Skin epidermis (tissue), 12 donors: ENCODE measurements around the gene KDF1.

Experiments
- H3K27ac ChIP-seq, 21 experiments: fragments of 200-600 bp; sonication (generic) in 11 of 21; one replicate each; pipeline ENCODE4 v1.5.0; 2020; ENCODE audit warnings: mild to moderate bottlenecking in 3 of 21, inconsistent platforms in 2 of 21, moderate library complexity in 2 of 21
- H3K4me3 ChIP-seq, 7 experiments: fragments of 200-600 bp; sonication (generic) in 2 of 7; one replicate each; pipeline ENCODE4 v1.5.0; 2020; ENCODE audit warnings: inconsistent platforms in 2 of 7, mild to moderate bottlenecking in 2 of 7, moderate library complexity in 1 of 7

The KDF1 gene

GRCh38 chr1:26959722-26960624 lies at the start of gene KDF1:
Gene KDF1 (minus strand): TSS chr1:26960468. CDS start chr1:26952380, 8,088 bp downstream.
- Histone ChIP-seq H3K4me3 (peak within 1 kb of the TSS; percentile 44 to 91 (median 76)), H3K27ac (peak within 1 kb of the TSS; percentile 23 to 95 (median 83))

GRCh38 chr1:27009601-27010197 lies 49.4 kb upstream of the KDF1 start:
- Histone ChIP-seq H3K4me3 (peak overlapping the region in 4 of 7 experiments; percentile 35 to 59 (median 49)), H3K27ac (peak overlapping the region in 19 of 21 experiments; percentile 15 to 94 (median 78))

GRCh38 chr1:27007909-27008582 lies 47.8 kb upstream of the KDF1 start:
- no peak overlapping the region for H3K4me3 ChIP-seq
- peak overlapping the region in 7 of 21 experiments; percentile 18 to 85 (median 74) for H3K27ac ChIP-seq

- H3K4me3 ChIP-seq, result no peak overlapping the region
- no peak overlapping the region for H3K27ac ChIP-seq
Measured at GRCh38 chr1:27006683-27007082, 46.4 kb upstream of the KDF1 start.

GRCh38 chr1:27005648-27006496 lies 45.6 kb upstream of the KDF1 start:
- H3K27ac ChIP-seq, result no peak overlapping the region
- no peak overlapping the region for H3K4me3 ChIP-seq

GRCh38 chr1:27005166-27005530 lies 44.9 kb upstream of the KDF1 start:
- H3K4me3 ChIP-seq, result no peak overlapping the region
- H3K27ac ChIP-seq, result peak overlapping the region in 1 of 21 experiments; percentile 21

GRCh38 chr1:27004471-27005165 lies 44.4 kb upstream of the KDF1 start:
- H3K4me3 ChIP-seq, result no peak overlapping the region
- peak overlapping the region in 2 of 21 experiments; percentile 21 to 32 for H3K27ac ChIP-seq

- no peak overlapping the region for H3K4me3 ChIP-seq
- peak overlapping the region in 2 of 21 experiments; percentile 6 to 32 for H3K27ac ChIP-seq
Measured at GRCh38 chr1:27003745-27004470, 43.6 kb upstream of the KDF1 start.

GRCh38 chr1:27001570-27002360 lies 41.5 kb upstream of the KDF1 start:
- H3K4me3 ChIP-seq, result no peak overlapping the region

GRCh38 chr1:27000817-27001460 lies 40.7 kb upstream of the KDF1 start:
- peak overlapping the region in 17 of 21 experiments; percentile 13 to 90 (median 72) for H3K27ac ChIP-seq
- H3K4me3 ChIP-seq, result no peak overlapping the region

More at GRCh38 chr1:27001570-27002360, 41.5 kb upstream of the KDF1 start:
- H3K27ac ChIP-seq, result peak overlapping the region in 18 of 21 experiments; percentile 13 to 90 (median 66)

- no peak overlapping the region for H3K4me3 ChIP-seq
- peak overlapping the region in 17 of 21 experiments; percentile 15 to 90 (median 76) for H3K27ac ChIP-seq
Measured at GRCh38 chr1:27000090-27000816, 40.0 kb upstream of the KDF1 start.

- Histone ChIP-seq H3K4me3 (no peak overlapping the region), H3K27ac (peak overlapping the region in 20 of 21 experiments; percentile 44 to 90 (median 76))
Measured at GRCh38 chr1:26999440-26999987, 39.2 kb upstream of the KDF1 start.

GRCh38 chr1:26998429-26999300 lies 38.4 kb upstream of the KDF1 start:
- Histone ChIP-seq H3K27ac (peak overlapping the region; percentile 17 to 90 (median 73)), H3K4me3 (no peak overlapping the region)

GRCh38 chr1:26996665-26997064 lies 36.4 kb upstream of the KDF1 start:
- H3K27ac ChIP-seq, result no peak overlapping the region
- H3K4me3 ChIP-seq, result no peak overlapping the region

GRCh38 chr1:26996024-26996423 lies 35.8 kb upstream of the KDF1 start:
- Histone ChIP-seq H3K27ac (no peak overlapping the region), H3K4me3 (no peak overlapping the region)
